ENCODE measurements around the gene LRRTM3.

The LRRTM3 gene

GRCh38 chr10:66931340-66931948 is 5.6 kb downstream of the LRRTM3 start:
- no peak overlapping the region for H3K4me3 ChIP-seq (ENCODE audit: low read depth, low read length)
- peak; percentile 62 for TF ChIP-seq CTCF (IDR thresholded peaks at IDR 0.05; ENCODE audit: low read depth, low read length, missing control alignments)
- peak; percentile 27 for DNase-seq (ENCODE audit: low read depth)

- no peak for DNase-seq (ENCODE audit: low read depth)
- peak; percentile 2 for TF ChIP-seq CTCF (IDR thresholded peaks at IDR 0.05; ENCODE audit: low read depth, low read length, missing control alignments)
- H3K4me3 ChIP-seq (ENCODE audit: low read depth, low read length): no peak overlapping the region
Observed at GRCh38 chr10:66931949-66932343, 6.1 kb downstream of the LRRTM3 start.

- no peak for TF ChIP-seq CTCF (IDR thresholded peaks at IDR 0.05; ENCODE audit: low read depth, low read length, missing control alignments)
- no peak overlapping the region for H3K4me3 ChIP-seq (ENCODE audit: low read depth, low read length)
- no peak for DNase-seq (ENCODE audit: low read depth)
Observed at GRCh38 chr10:66934711-66935110, 8.9 kb downstream of the LRRTM3 start.

- no peak for DNase-seq (ENCODE audit: low read depth)
- TF ChIP-seq CTCF (IDR thresholded peaks at IDR 0.05; ENCODE audit: low read depth, low read length, missing control alignments): no peak
- H3K4me3 ChIP-seq (ENCODE audit: low read depth, low read length): no peak overlapping the region
Observed at GRCh38 chr10:66940965-66941364, 15.1 kb downstream of the LRRTM3 start.

GRCh38 chr10:66941491-66941890 is 15.7 kb downstream of the LRRTM3 start:
- H3K4me3 ChIP-seq (ENCODE audit: low read depth, low read length): no peak overlapping the region

GRCh38 chr10:66942407-66942806 is 16.6 kb downstream of the LRRTM3 start:
- DNase-seq (ENCODE audit: low read depth): no peak
- H3K4me3 ChIP-seq (ENCODE audit: low read depth, low read length): no peak overlapping the region
- TF ChIP-seq CTCF (IDR thresholded peaks at IDR 0.05; ENCODE audit: low read depth, low read length, missing control alignments): no peak

More at GRCh38 chr10:66941491-66941890, 15.7 kb downstream of the LRRTM3 start:
- DNase-seq (ENCODE audit: low read depth): no peak
- TF ChIP-seq CTCF (IDR thresholded peaks at IDR 0.05; ENCODE audit: low read depth, low read length, missing control alignments): no peak

GRCh38 chr10:66943590-66943989 is 17.8 kb downstream of the LRRTM3 start:
- no peak for DNase-seq (ENCODE audit: low read depth)
- TF ChIP-seq CTCF (IDR thresholded peaks at IDR 0.05; ENCODE audit: low read depth, low read length, missing control alignments): no peak
- H3K4me3 ChIP-seq (ENCODE audit: low read depth, low read length): no peak overlapping the region

Data from GM12864 (cell line).